ENCODE results near the gene PRCD. TPM values are rescaled to one million over a fixed set of nuclear protein-coding genes. Genes with fewer than 3 reads are reported as not detected.
A peak's percentile ranks its signal among the peaks of the same experiment; 100 is the strongest.

PRCD gene
- total and polyA plus RNA-seq, 5 experiments from 2014 or later = 4.0 to 11.4 (median 5.3) TPM

DNA sequence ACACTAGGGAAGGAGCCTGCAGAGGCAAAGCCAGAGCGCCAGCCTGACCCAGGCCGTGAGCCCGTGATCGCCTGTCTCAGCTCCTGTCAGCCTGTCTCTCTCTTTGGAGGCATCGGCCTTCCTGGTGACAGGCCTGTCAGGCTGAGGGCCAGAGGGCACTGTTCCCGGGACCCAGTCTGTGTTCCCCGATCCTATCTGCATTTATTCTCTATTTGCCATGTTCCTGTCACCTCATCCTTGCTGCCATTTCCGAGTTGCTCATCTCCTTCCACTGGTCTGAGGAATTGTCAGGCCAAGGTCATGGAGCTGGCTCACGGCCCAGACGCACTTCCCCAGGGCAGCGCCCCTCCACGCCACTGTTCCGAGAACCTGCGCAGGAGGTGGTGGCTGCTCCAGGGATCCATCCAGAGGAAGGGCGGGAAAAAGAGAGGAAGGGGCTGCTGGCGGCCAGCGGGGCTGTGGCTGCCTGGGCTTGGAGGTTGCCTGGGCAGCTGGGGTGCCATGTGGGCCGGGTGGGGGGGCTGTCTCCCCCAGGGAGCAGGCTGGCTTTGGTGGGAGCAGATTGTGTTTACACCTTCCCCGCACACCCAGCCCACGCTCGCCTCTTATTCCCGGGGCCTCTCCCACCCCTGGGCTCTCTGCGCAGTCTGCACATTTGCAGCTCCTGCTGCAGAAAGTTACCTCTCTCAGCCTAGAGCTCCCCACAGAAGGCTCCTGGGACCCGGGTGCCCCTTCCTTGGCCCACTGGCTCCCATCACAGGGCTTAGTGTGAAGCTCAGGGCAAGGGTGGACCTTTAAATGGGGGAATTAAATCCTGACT is 4.9 kb downstream of the PRCD start:
- DNase-seq (peak in 1 of 10 donors; percentile 57), ATAC-seq (no peak)
- Mint-ChIP-seq H3K27ac (no peak overlapping the region), H3K36me3 (no peaks in the 10 kb centered on the region), H3K27me3 (peaks cover 0 to 6% (median 2%) of the 10 kb centered on the region in 5 donors), H3K9me3 (no peaks in the 10 kb centered on the region), H3K4me1 (peaks cover 7 to 24% (median 18%) of the 10 kb centered on the region in 4 donors), H3K4me3 (peak overlapping the region in 1 of 10 donors; percentile 24)
- POLR2A ChIA-PET = interaction anchor here (0.5 to 5.6 kb wide), 3 partner anchors 16 to 21 kb away, joined by 3 to 35 read pairs (median 21); no protein-coding TSS in a partner anchor

DNA sequence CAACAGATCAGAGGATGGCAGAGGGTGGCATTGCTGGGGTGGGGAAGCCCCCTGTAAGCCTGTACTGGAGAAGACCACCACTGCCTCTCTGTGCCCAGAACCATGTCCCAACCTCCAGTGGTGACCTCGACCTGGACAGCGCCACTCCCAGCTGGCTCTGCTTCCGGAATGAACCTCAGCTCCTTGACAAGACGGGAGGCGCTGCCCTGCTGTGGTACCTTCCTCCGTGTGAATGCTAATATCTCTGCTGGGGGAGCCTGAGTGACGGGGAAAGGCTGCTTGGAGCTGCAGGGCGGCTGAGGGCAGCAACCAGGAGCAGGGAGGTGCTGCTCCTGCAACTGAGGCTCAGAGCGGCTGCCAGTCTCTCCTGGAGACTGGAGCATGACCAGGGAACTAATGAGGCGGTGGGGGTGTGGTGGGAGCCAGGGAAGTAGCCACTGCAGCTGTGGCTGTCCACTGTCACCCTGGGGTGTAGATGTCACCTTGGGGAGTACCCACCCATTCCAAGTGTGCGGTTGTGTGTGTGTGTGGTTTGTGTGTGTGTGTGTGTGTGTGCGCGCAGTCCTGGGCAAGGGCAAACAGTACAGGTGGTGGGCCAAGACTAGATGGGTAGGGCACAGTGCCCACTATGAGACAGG is 6.2 kb downstream of the PRCD start:
- POLR2A ChIA-PET = interaction anchor here (2.0 to 5.6 kb wide), 3 partner anchors 10 to 22 kb away, joined by 9 to 35 read pairs (median 21); no protein-coding TSS in a partner anchor
- Mint-ChIP-seq H3K36me3 (no peaks in the 10 kb centered on the region), H3K27ac (peak overlapping the region in 3 of 10 donors; percentile 9 to 78 (median 14)), H3K4me3 (peak overlapping the region in 1 of 10 donors; percentile 11), H3K4me1 (peaks cover 7 to 20% (median 16%) of the 10 kb centered on the region in 4 donors), H3K9me3 (no peaks in the 10 kb centered on the region), H3K27me3 (peaks cover 0 to 6% (median 0%) of the 10 kb centered on the region in 5 donors)
- ATAC-seq (no peak), DNase-seq (peak in 1 of 10 donors; percentile 38)

DNA sequence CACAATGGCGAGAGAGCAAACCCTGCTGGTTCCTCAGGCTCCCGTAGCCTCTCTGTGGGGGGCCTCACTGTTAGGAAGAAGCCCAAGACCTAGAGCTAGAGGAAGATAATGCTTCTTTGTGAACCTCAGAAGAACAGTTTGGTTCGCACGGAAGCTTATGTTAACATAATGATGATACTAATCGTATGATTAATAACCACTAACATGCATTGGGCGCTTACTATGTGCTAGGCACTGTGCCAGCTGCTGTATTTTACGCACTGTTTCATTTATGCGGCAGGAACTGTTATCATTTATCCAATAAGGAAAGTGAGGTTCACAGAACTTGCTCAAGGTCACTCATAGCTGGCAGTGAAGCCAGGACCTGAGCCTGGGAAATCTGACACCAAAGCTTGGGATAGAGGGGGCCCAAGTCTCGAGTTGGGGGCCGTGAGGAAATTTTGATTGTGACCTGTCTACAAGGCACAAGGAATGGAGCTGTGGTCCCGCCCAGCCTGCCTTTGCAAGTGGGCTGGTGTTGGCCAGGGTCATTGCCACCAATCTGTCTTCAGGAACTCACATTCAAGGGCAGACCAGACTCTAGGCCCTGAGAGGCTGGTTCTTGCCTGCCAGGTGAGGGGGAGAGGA is 6.8 kb downstream of the PRCD start:
- Mint-ChIP-seq H3K36me3 (no peaks in the 10 kb centered on the region), H3K27ac (peak overlapping the region in 4 of 10 donors; percentile 22 to 85 (median 47)), H3K4me1 (peaks cover 7 to 18% (median 16%) of the 10 kb centered on the region in 4 donors), H3K4me3 (no peak overlapping the region), H3K27me3 (peaks cover 0 to 6% (median 0%) of the 10 kb centered on the region in 5 donors), H3K9me3 (no peaks in the 10 kb centered on the region)
- no peak for ATAC-seq
- POLR2A ChIA-PET = interaction anchor here (0.8 to 5.6 kb wide), 5 partner anchors 10 to 30 kb away, joined by 3 to 35 read pairs (median 9); no protein-coding TSS in a partner anchor
- DNase-seq = peak in 1 of 10 donors; percentile 56

DNA sequence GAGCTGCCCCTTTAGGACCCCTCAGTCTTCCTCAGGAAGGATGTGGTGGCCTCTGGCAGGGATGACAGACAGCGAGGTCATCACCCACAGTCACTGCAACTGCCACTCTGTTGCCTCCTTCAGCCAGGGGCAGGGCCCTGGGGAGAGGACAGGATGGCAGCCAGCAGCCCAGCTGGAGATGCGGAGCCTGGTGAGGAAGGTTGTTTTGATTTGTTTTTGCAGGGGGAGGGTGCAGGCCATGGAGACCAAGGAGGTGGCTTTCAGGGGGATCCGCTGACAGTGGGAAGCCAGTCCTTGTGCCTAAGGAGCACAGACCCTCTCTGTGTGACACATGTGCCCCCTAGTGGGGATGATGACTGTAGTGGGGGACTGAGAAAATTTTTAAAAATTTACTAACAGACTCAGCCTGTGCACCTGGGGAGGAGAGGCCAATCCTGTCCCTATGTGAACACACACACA is 7.4 kb downstream of the PRCD start:
- peak; percentile 42 to 88 (median 66) for DNase-seq
- Mint-ChIP-seq H3K27ac (peak overlapping the region in 2 of 10 donors; percentile 69 to 85), H3K9me3 (no peaks in the 10 kb centered on the region), H3K27me3 (peaks cover 0 to 2% (median 0%) of the 10 kb centered on the region in 5 donors), H3K4me1 (peaks cover 7 to 15% (median 13%) of the 10 kb centered on the region in 4 donors), H3K36me3 (no peaks in the 10 kb centered on the region), H3K4me3 (no peak overlapping the region)
- POLR2A ChIA-PET = interaction anchor here (0.8 to 5.6 kb wide), 5 partner anchors 11 to 31 kb away, joined by 3 to 35 read pairs (median 9); no protein-coding TSS in a partner anchor
- peak; percentile 97 to 98 for ATAC-seq

DNA sequence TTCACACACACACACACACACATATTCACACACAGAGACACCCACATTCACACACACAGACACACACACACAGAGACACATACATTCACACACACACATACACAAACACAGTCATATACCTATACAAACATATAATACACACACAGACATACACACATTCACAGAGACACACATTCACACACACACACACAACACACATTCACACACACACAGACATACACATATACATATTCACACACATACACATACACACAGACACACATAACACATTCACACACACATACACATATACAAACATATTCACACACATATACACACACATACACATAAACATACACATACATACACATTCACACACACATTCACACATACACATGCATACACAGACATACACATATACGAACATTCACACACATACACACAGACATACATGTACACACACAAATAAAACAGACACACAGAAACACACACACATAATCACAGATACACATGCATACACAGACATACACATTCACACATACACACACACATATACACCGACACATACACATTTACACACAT is 7.9 kb downstream of the PRCD start:
- no peaks in the 10 kb centered on the region for H3K9me3 Mint-ChIP-seq
- no peaks in the 10 kb centered on the region for H3K36me3 Mint-ChIP-seq
- no peak overlapping the region for H3K27ac Mint-ChIP-seq
- POLR2A ChIA-PET = interaction anchor here (1.0 to 5.6 kb wide), 4 partner anchors 11 to 31 kb away, joined by 5 to 35 read pairs (median 15); no protein-coding TSS in a partner anchor
- H3K4me3 Mint-ChIP-seq = no peak overlapping the region
- peaks cover 6 to 15% (median 11%) of the 10 kb centered on the region in 4 donors for H3K4me1 Mint-ChIP-seq
- no peak for ATAC-seq
- H3K27me3 Mint-ChIP-seq = peaks cover 0 to 1% (median 0%) of the 10 kb centered on the region in 5 donors
- no peak for DNase-seq

DNA sequence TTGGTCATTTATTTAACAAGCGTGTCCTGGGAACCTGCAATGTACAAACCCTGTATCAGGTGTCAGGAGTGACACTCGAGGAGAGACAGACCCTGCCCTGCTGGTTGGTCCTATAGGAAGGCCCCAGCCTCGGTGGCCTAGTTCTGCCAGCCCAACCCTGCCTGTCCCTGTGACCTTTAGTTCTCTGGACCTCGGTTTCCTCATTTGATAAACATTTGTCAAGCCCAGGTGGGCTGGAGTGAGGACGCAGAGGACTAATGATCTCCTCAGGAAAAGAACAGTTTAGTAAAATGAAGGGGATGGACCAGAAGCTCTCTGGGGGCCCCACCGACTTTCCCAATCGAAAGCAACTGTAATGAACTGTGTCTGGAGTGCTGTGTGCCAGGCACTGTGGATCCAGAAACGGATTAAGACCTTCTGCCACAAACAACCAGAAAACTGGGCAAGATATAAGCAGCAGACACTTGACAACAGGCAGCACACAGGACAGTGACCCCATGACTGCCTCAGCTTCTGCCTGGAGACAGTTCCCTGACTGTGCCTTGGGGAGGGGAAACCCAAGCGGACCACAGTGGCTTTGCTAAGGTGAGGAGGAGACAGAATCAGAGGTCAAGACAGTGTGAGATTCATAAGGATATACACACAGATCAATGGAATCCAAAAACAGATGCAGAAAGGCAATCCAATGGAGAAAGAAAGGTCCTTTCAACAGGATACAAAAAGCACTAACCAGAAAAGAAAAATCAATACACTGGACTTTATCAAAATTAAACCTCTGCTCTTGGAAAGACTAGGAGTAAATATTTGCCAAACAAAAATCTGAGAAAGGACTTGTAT is 8.8 kb downstream of the PRCD start:
- Mint-ChIP-seq H3K27ac (no peak overlapping the region), H3K4me3 (no peak overlapping the region), H3K9me3 (no peaks in the 10 kb centered on the region), H3K4me1 (peaks cover 5 to 15% (median 11%) of the 10 kb centered on the region in 4 donors), H3K36me3 (no peaks in the 10 kb centered on the region), H3K27me3 (peaks cover 0 to 1% (median 0%) of the 10 kb centered on the region in 5 donors)
- ATAC-seq = no peak
- peak in 1 of 10 donors; percentile 32 for DNase-seq
- POLR2A ChIA-PET = no interaction called here

DNA sequence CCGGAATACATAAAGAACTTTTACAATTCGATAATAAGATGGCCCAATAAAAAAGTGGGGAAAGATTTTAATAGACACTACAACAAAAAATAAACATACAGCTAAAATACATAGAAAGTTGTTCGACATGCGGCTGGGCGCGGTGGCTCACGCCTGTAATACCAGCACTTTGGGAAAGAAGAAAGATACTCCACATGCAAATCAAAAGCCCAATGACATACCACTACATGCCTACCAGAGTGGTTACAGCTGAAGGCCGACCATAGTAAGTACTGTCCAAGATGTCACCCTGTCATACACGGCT is 9.3 kb downstream of the PRCD start:
- POLR2A ChIA-PET = no interaction called here
- no peaks in the 10 kb centered on the region for H3K36me3 Mint-ChIP-seq
- H3K4me1 Mint-ChIP-seq = peaks cover under 1 to 12% (median 5%) of the 10 kb centered on the region in 4 donors
- no peak overlapping the region for H3K27ac Mint-ChIP-seq
- H3K9me3 Mint-ChIP-seq = no peaks in the 10 kb centered on the region
- DNase-seq (peak in 1 of 10 donors; percentile 21), ATAC-seq (no peak)
- H3K27me3 Mint-ChIP-seq = no peaks in the 10 kb centered on the region
- H3K4me3 Mint-ChIP-seq = no peak overlapping the region

DNA sequence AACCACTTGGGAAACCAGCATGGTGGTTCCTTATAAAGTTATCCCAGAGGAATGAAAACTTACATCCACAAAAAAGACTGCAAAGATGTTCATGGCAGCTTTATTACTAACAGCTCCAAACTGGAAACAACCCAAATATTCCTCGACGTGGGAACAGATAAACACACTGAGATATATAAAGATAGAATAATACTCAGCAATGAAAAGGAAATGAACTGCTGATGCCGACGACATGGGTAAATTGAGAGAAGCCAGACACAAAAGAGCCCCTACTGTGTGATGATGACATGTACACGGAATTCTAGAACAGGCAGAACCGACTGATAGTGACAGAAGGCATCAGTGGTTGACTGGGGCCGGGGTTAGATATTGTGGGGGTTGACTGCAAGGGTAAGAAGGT is 9.7 kb downstream of the PRCD start:
- peak overlapping the region in 1 of 10 donors; percentile 22 for H3K27ac Mint-ChIP-seq
- no peaks in the 10 kb centered on the region for H3K9me3 Mint-ChIP-seq
- no peaks in the 10 kb centered on the region for H3K36me3 Mint-ChIP-seq
- DNase-seq = no peak
- POLR2A ChIA-PET = no interaction called here
- H3K4me3 Mint-ChIP-seq = no peak overlapping the region
- no peaks in the 10 kb centered on the region for H3K27me3 Mint-ChIP-seq
- no peak for ATAC-seq
- H3K4me1 Mint-ChIP-seq = peaks cover 2 to 10% (median 5%) of the 10 kb centered on the region in 4 donors

DNA sequence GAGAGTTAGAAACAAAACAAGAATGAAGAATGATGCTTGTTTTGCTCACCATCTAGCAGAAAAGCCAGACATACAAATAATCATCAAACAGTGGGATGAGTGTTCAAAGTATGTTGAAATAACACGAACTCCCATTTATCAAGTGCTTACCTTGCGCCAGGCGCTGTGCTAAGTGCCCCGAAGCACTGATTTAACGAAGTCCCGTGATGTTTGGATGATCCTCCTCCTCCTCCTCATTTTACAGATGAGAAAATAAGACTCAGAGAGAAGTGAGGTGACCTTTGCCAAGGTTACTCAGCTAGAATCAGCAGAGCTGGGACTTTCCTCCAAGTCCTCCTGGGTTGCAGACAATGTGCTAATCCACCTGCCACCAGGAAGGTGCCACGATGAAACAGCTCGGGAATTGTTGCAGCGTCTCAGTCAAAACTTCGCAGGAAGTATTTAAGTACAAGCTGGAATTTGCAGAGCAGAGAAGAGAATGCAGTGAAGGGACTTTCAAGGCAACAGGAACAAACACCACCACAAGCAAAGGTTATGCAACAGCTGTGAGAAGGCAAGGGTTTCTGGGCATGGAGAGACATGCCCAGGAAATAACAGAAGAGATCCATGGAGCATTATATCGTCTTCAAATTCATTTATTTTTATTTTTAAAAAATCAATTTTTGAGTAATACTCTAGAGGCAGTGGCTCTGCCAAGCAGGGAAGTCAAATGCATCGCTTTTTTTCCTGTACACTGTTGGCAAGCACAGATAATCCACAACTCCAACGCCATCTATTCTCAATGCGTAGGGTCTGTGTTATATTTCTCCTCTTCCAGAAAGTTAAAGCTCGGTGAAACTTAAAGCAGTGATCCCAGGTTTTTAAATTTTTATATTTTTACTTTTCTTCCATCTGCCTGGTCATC is 11.1 kb downstream of the PRCD start:
- Mint-ChIP-seq H3K9me3 (no peaks in the 10 kb centered on the region), H3K27me3 (no peaks in the 10 kb centered on the region), H3K27ac (peak overlapping the region in 2 of 10 donors; percentile 3 to 15), H3K4me3 (no peak overlapping the region), H3K4me1 (peaks cover 4 to 19% (median 12%) of the 10 kb centered on the region in 4 donors), H3K36me3 (no peaks in the 10 kb centered on the region)
- peak in 1 of 10 donors; percentile 8 for DNase-seq
- POLR2A ChIA-PET = interaction anchor here (0.5 to 1.3 kb wide), 3 partner anchors 28 to 622 kb away, joined by 3 to 5 read pairs (median 4); no protein-coding TSS in a partner anchor
- no peak for ATAC-seq

DNA sequence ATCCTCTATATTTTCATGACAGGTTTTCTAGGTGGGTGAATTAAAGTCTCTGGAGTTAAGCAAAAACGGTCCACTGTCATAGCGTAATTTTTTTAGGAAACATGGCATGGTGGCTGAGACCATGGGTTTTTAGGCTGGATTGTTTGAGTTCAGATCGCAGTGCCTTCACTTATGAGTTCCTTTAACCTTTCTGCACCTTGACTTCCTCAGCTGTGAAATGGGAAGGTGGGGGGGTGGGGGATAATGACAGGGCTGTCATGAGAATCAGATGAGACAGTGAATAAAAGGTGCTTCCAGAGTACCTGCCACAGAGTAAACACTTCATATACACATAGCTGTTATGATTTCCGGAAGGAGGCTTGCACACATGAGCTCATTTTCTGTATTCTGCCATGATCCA is 11.8 kb downstream of the PRCD start:
- no peaks in the 10 kb centered on the region for H3K9me3 Mint-ChIP-seq
- ATAC-seq (no peak), DNase-seq (no peak)
- H3K27me3 Mint-ChIP-seq = no peaks in the 10 kb centered on the region
- H3K36me3 Mint-ChIP-seq = no peaks in the 10 kb centered on the region
- H3K4me3 Mint-ChIP-seq = no peak overlapping the region
- POLR2A ChIA-PET = interaction anchor here (0.5 to 1.3 kb wide), 4 partner anchors 28 to 623 kb away, joined by 3 to 5 read pairs (median 4); no protein-coding TSS in a partner anchor
- peak overlapping the region in 1 of 10 donors; percentile 6 for H3K27ac Mint-ChIP-seq
- H3K4me1 Mint-ChIP-seq = peaks cover 4 to 23% (median 17%) of the 10 kb centered on the region in 4 donors
